Measurements from ENCODE around the gene TATDN3. TPM values are rescaled to one million over a fixed set of nuclear protein-coding genes. Genes with fewer than 3 reads are reported as not detected.
"Not testable (repeated sequence)": the region's sequence is repeated elsewhere in the genome, so short reads cannot be mapped to it uniquely, and the experiment has no call there.

The TATDN3 gene
- total and polyA plus RNA-seq, 9 of the 15 experiments (the other 6 are each of a cell fraction or from before 2014, with no cell fraction given), result 18.3 to 79.9 (median 28.2) TPM

DNA sequence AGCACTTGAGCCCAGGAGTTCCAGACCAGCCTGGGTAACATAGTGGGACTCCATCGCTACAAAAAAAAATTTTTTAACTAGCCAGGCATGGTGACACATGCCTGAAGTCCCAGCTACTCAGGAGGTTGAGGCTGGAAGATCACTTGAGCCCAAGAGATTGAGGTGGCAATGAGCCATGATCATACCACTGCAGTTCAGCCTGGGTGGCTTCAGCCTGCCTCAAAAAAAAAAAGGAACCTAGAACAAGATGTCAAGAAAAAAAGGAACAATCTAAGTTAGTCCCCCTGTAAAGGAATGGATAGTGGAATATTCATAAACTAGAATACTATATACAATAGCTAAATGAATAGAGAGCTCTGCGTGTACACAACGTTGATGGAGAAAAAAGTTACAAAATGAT, 14.5 kb upstream of the TATDN3 start:
- no peaks in the 10 kb centered on the region for H3K27me3 ChIP-seq (ENCODE audit: control insufficient read depth in 2 of 2, insufficient read depth in 2 of 2, low read length in 2 of 2)
- 84% methylated on average over 3 of the region's 3 CpGs for WGBS (ENCODE audit: insufficient coverage, low coverage, missing lambda C conversion rate)
- intact Hi-C loops (cut with micrococcal nuclease), result no loop called here
- H3K4me1 ChIP-seq (replicated peaks in 1 of 2; ENCODE audit: control insufficient read depth in 2 of 2, insufficient read depth in 2 of 2, low read length in 2 of 2), result peaks cover 0 to 5% of the 10 kb centered on the region in 2 experiments; a peak in 3 of 5 replicates
- no peaks in the 10 kb centered on the region for H3K9me1 ChIP-seq (ENCODE audit: control insufficient read depth, insufficient read depth, low read length)
- peaks cover 17% of the 10 kb centered on the region for H3K79me2 ChIP-seq (ENCODE audit: control insufficient read depth, insufficient read depth, low read length)
- peaks cover 36% of the 10 kb centered on the region for H3K36me3 ChIP-seq (ENCODE audit: control insufficient read depth, insufficient read depth, low read length)
- ChIA-PET CTCF (ENCODE audit: low intra/inter-chr PET ratio) (no interaction called here), POLR2A (interaction anchor here (0.6 to 1.3 kb wide), 4 partner anchors 13 to 209 kb away, joined by 3 to 4 read pairs (median 4); partner anchors contain the start of genes NSL1 and TATDN3)
- H4K20me1 ChIP-seq (replicated peaks; ENCODE audit: control insufficient read depth, insufficient read depth, low read length), result no peaks in the 10 kb centered on the region
- H3K4me2 ChIP-seq (ENCODE audit: insufficient read depth, low read length), result no peak overlapping the region
- H3K27ac ChIP-seq (ENCODE audit: extremely low read depth, low read depth, low read length), result no peak overlapping the region
- H3K9ac ChIP-seq (ENCODE audit: insufficient read depth in 1 of 2, low read depth in 2 of 2, low read length in 2 of 2), result no peak overlapping the region
- ATAC-seq, result 0 out of 3 replicates have a peak, but pooled peaks have one; percentile 18
- no peak for DNase-seq (ENCODE audit: extremely low read depth in 1 of 4, low spot score in 3 of 4)
- no peak overlapping the region for H2AFZ ChIP-seq (ENCODE audit: low read depth, low read length)
- in situ Hi-C loops (cut with MboI), result loop anchor here (10.0 kb wide), 1 partner anchor 682 kb away; no protein-coding TSS in a partner anchor
- no peaks in the 10 kb centered on the region for H3K9me3 ChIP-seq (replicated peaks; ENCODE audit: control insufficient read depth, insufficient read depth, low read depth, low read length)
- no TSS peak for BruUV-seq (replicated peaks)
- H3K4me3 ChIP-seq, result no peak overlapping the region
- no peak for TF ChIP-seq ZNF436 (CRISPR knock-in tag; IDR thresholded peaks at IDR 0.05)
- TF ChIP-seq, protein P1, sequence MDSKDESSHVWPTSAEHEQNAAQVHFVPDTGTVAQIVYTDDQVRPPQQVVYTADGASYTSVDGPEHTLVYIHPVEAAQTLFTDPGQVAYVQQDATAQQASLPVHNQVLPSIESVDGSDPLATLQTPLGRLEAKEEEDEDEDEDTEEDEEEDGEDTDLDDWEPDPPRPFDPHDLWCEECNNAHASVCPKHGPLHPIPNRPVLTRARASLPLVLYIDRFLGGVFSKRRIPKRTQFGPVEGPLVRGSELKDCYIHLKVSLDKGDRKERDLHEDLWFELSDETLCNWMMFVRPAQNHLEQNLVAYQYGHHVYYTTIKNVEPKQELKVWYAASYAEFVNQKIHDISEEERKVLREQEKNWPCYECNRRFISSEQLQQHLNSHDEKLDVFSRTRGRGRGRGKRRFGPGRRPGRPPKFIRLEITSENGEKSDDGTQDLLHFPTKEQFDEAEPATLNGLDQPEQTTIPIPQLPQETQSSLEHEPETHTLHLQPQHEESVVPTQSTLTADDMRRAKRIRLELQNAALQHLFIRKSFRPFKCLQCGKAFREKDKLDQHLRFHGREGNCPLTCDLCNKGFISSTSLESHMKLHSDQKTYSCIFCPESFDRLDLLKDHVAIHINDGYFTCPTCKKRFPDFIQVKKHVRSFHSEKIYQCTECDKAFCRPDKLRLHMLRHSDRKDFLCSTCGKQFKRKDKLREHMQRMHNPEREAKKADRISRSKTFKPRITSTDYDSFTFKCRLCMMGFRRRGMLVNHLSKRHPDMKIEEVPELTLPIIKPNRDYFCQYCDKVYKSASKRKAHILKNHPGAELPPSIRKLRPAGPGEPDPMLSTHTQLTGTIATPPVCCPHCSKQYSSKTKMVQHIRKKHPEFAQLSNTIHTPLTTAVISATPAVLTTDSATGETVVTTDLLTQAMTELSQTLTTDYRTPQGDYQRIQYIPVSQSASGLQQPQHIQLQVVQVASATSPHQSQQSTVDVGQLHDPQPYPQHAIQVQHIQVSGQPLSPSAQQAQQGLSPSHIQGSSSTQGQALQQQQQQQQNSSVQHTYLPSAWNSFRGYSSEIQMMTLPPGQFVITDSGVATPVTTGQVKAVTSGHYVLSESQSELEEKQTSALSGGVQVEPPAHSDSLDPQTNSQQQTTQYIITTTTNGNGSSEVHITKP (IDR thresholded peaks at IDR 0.05; ENCODE audit: partially characterized antibody), result peak; percentile 81
- FAIRE-seq, result no peak

DNA sequence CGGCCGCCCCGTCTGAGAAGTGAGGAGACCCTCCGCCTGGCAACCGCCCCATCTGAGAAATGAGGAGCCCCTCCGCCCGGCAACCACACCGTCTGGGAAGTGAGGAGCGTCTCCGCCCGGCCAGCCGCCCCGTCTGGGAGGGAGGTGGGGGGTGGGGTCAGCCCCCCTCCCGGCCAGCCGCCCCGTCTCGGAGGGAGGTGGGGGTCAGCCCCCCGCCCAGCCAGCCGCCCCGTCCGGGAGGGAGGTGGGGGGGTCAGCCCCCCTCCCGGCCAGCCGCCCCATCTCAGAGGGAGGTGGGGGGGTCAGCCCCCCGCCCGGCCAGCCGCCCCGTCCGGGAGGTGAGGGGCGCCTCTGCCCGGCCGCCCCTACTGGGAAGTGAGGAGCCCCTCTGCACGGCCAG, 12.6 kb upstream of the TATDN3 start:
- H3K9me3 ChIP-seq (replicated peaks; ENCODE audit: control insufficient read depth, insufficient read depth, low read depth, low read length); CTCF ChIA-PET (ENCODE audit: low intra/inter-chr PET ratio); H4K20me1 ChIP-seq (replicated peaks; ENCODE audit: control insufficient read depth, insufficient read depth, low read length); H3K27ac ChIP-seq (ENCODE audit: extremely low read depth, low read depth, low read length); H3K4me3 ChIP-seq; H3K27me3 ChIP-seq (ENCODE audit: control insufficient read depth in 2 of 2, insufficient read depth in 2 of 2, low read length in 2 of 2); DNase-seq (ENCODE audit: extremely low read depth in 1 of 4, low spot score in 3 of 4); H3K9me1 ChIP-seq (ENCODE audit: control insufficient read depth, insufficient read depth, low read length); intact Hi-C loops (cut with micrococcal nuclease); POLR2A ChIA-PET; H3K4me2 ChIP-seq (ENCODE audit: insufficient read depth, low read length); BruUV-seq (replicated peaks); H3K9ac ChIP-seq (ENCODE audit: insufficient read depth in 1 of 2, low read depth in 2 of 2, low read length in 2 of 2); H3K79me2 ChIP-seq (ENCODE audit: control insufficient read depth, insufficient read depth, low read length); ATAC-seq; FAIRE-seq; H2AFZ ChIP-seq (ENCODE audit: low read depth, low read length); H3K4me1 ChIP-seq (replicated peaks in 1 of 2; ENCODE audit: control insufficient read depth in 2 of 2, insufficient read depth in 2 of 2, low read length in 2 of 2): not testable (repeated sequence)
- in situ Hi-C loops (cut with MboI), result loop anchor here (10.0 kb wide), 1 partner anchor 684 kb away; no protein-coding TSS in a partner anchor
- H3K36me3 ChIP-seq (ENCODE audit: control insufficient read depth, insufficient read depth, low read length), result peaks cover 46% of the 10 kb centered on the region
- no CpG with 5 or more reads among the region's 32 CpGs for WGBS (ENCODE audit: insufficient coverage, low coverage, missing lambda C conversion rate)
